ENCODE measurements around the gene CDHR1. TPM values are rescaled to one million over a fixed set of nuclear protein-coding genes. Genes with fewer than 3 reads are reported as not detected.

Gene CDHR1
- total RNA-seq, 1 experiment from 2014 or later: 6.6 TPM

- H2BK5ac ChIP-seq (ENCODE audit: insufficient read length, low read length): no peak overlapping the region
- Mint-ChIP-seq H3K36me3 (ENCODE audit: insufficient read depth in 1 of 3, low read depth in 3 of 3) (no peaks in the 10 kb centered on the region), H3K4me1 (peaks cover 4% of the 10 kb centered on the region in 2 experiments; a peak in 3 of 4 replicates), H3K4me3 (no peak overlapping the region), H3K27ac (no peak overlapping the region), H3K9me3 (no peaks in the 10 kb centered on the region; a peak in 1 of 5 replicates), H3K27me3 (ENCODE audit: low read depth) (peaks cover 42% of the 10 kb centered on the region)
- no peak overlapping the region for H2BK12ac ChIP-seq (ENCODE audit: insufficient read length, low read depth, low read length)
- no peaks in the 10 kb centered on the region for H3K4me1 ChIP-seq (ENCODE audit: insufficient read depth, low read length)
- H3K18ac ChIP-seq (ENCODE audit: insufficient read length, low read depth, low read length): no peak overlapping the region
- no peaks in the 10 kb centered on the region for H3K9me3 ChIP-seq (ENCODE audit: control insufficient read depth, low read depth, low read length)
- H4K91ac ChIP-seq (ENCODE audit: insufficient read length, low read depth, low read length): no peak overlapping the region
- no peak for TF ChIP-seq CTCF (conservative IDR thresholded peaks at IDR 0.05)
- H4K5ac ChIP-seq (ENCODE audit: insufficient read length, low read depth, low read length): no peak overlapping the region
- no peak overlapping the region for H3K23ac ChIP-seq (ENCODE audit: insufficient read length, low read depth, low read length)
- no peak overlapping the region for H2AFZ ChIP-seq (ENCODE audit: low read length)
- no peak overlapping the region for H3K4ac ChIP-seq (ENCODE audit: low read depth, low read length)
- no peaks in the 10 kb centered on the region for H4K20me1 ChIP-seq (ENCODE audit: control insufficient read depth, insufficient read depth, insufficient read length)
- no peaks in the 10 kb centered on the region for H3K23me2 ChIP-seq (ENCODE audit: insufficient read length, low read depth, low read length, poor library complexity, severe bottlenecking)
- no peak for DNase-seq
- no peak overlapping the region for H3K9ac ChIP-seq (ENCODE audit: extremely low read depth, insufficient read length, low read length)
- no peak overlapping the region for H2BK15ac ChIP-seq (ENCODE audit: low read depth, low read length)
- no peak overlapping the region for H2BK120ac ChIP-seq (ENCODE audit: low read depth, low read length, poor library complexity, severe bottlenecking)
- H3T11ph ChIP-seq (ENCODE audit: low read length): no peak overlapping the region
- peaks cover 3% of the 10 kb centered on the region; the same call in 1 of the 2 replicates for H3K27me3 ChIP-seq (ENCODE audit: insufficient read depth, low read length)
- H2BK20ac ChIP-seq (ENCODE audit: low read depth, low read length, poor library complexity, severe bottlenecking): no peak overlapping the region
- no peak overlapping the region for H3K27ac ChIP-seq (ENCODE audit: insufficient read length, low read depth, low read length)
- H3K4me2 ChIP-seq (ENCODE audit: insufficient read depth, insufficient read length, low read length): no peak overlapping the region
- H3K79me1 ChIP-seq (ENCODE audit: insufficient read depth, low read depth, low read length, poor library complexity, severe bottlenecking): no peaks in the 10 kb centered on the region
- no peak overlapping the region for H3K56ac ChIP-seq (ENCODE audit: insufficient read length, low read depth, low read length)
- no CpG with 5 or more reads among the region's 3 CpGs for WGBS (ENCODE audit: extremely low coverage, insufficient read length, low lambda C conversion rate)
- no peak overlapping the region for H4K8ac ChIP-seq (replicated peaks; ENCODE audit: insufficient read length, low read depth, low read length)
- H2AK5ac ChIP-seq (ENCODE audit: insufficient read length, low read length): no peak overlapping the region
- no peak overlapping the region for H3K14ac ChIP-seq (ENCODE audit: insufficient read depth, low read length)
- H3K79me2 ChIP-seq (ENCODE audit: insufficient read depth, low read length): no peaks in the 10 kb centered on the region
Measured at GRCh38 chr10:84238909-84239308, 44.6 kb downstream of the CDHR1 start.

Measured in H9 (cell line).